OCI-LY3 (cell line): Measurements from ENCODE around the gene SCUBE2.

Experiments used
- H2AFZ ChIP-seq: fragments of 200-600, 300-600 bp; shearing (Covaris generic); 2 replicates; pipeline ENCODE4 v1.6.0; 2014; ENCODE audit warnings: antibody characterized with exemption, low read depth, low read length
- H3K27ac ChIP-seq: fragments of 200-600, 300-600 bp; sonication (generic); 2 replicates; pipeline ENCODE4 v1.5.1; 2014; ENCODE audit warnings: mild to moderate bottlenecking, low read length, moderate library complexity, mixed read lengths
- H3K27me3 ChIP-seq: fragments of 200-600, 300-600 bp; sonication (generic); 2 replicates; pipeline ENCODE4 v1.6.1; 2014; ENCODE audit warnings: low read depth, low read length, mixed read lengths
- H3K36me3 ChIP-seq: fragments of 200-600, 300-600 bp; sonication (generic); replicated peaks from 2 replicates; pipeline ENCODE3; 2014; ENCODE audit warnings: low read depth, low read length, mixed read lengths
- H3K4me1 ChIP-seq: fragments of 300-600, 200-600 bp; sonication (generic); 2 replicates; pipeline ENCODE4 v1.6.1; 2014; ENCODE audit warnings: low read length, mixed read lengths
- H3K4me2 ChIP-seq: fragments of 200-600, 300-600 bp; sonication (generic); 2 replicates; pipeline ENCODE4 v1.6.1; 2014; ENCODE audit warnings: low read length, mixed read lengths
- H3K4me3 ChIP-seq: fragments of 300-600, 200-600 bp; sonication (generic); 2 replicates; pipeline ENCODE4 v1.5.1; 2014; ENCODE audit warnings: antibody characterized with exemption, mild to moderate bottlenecking, low read length, moderate library complexity
- H3K79me2 ChIP-seq: fragments of 300-600, 200-600 bp; shearing (Covaris generic); 2 replicates; pipeline ENCODE4 v1.6.1; 2014; ENCODE audit warnings: mild to moderate bottlenecking, low read length, mixed read lengths
- H3K9ac ChIP-seq: fragments of 300-600, 200-600 bp; shearing (Covaris generic); 2 replicates; pipeline ENCODE4 v1.6.0; 2014; ENCODE audit warnings: mild to moderate bottlenecking, low read length, moderate library complexity
- H3K9me3 ChIP-seq: fragments of 200-600, 300-600 bp; shearing (Covaris generic); 2 replicates; pipeline ENCODE4 v1.6.1; 2014; ENCODE audit warnings: low read length, mixed read lengths; ENCODE audit not compliant: insufficient read depth
- H4K20me1 ChIP-seq: fragments of 200-600, 300-600 bp; sonication (generic); 2 replicates; pipeline ENCODE4 v1.6.1; 2016; ENCODE audit warnings: low read length, mixed read lengths; ENCODE audit not compliant: insufficient read depth
- EZH2phosphoT487 ChIP-seq: fragments of 200-600 bp; shearing (Covaris generic); IDR thresholded peaks from 2 replicates; pipeline ENCODE4 v1.6.1; 2018; ENCODE audit warnings: antibody characterized with exemption, mixed run types, low read depth
- TF ChIP-seq, protein P1 (sequence below): fragments of 200-600, 300-600 bp; sonication (generic); IDR thresholded peaks from 2 replicates; pipeline ENCODE4 v1.5.1; 2014; ENCODE audit warnings: antibody characterized with exemption, low read length, low read depth

SCUBE2 gene

DNA sequence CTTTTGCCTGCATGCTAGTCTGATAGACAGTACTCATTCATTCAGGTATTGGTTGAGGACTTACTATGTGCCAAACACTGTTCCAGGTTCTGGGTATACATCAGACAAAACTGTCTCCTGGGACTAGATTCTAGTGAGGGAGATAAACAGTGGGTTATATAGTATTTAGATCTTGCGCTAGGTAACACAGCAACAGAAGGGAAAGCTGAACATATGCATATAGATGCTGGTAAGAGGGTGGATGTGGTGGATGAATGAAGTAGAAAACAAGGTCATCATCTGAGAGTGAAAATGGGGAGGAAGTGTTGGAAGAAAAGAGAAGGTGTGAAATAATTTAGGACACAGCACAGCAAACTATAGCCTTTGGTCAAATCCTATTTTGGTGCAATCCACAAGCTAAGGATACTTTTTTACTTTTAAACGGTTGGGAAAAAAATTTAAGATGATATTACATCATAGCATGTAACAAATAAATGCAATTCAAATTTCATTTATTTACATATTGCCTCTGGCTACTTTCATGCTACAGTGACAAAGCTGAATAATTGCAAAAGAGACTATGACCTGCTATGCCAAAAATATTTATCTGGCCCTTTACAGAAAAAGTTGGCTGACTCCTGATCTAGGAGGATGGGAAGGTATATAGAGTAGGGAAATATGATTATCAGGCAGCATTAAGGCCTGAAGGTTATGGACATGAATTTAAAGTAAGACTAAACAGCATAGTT, 120.0 kb downstream of the SCUBE2 start:
- Histone ChIP-seq H3K9me3 (no peaks in the 10 kb centered on the region), H3K36me3 (no peaks in the 10 kb centered on the region), H3K79me2 (no peaks in the 10 kb centered on the region), H3K27me3 (no peaks in the 10 kb centered on the region), H3K4me2 (no peak overlapping the region), H2AFZ (no peak overlapping the region), H3K27ac (no peak overlapping the region), H4K20me1 (no peaks in the 10 kb centered on the region), H3K9ac (no peak overlapping the region), H3K4me1 (no peaks in the 10 kb centered on the region), H3K4me3 (no peak overlapping the region)
- no peak for TF ChIP-seq EZH2phosphoT487
- TF ChIP-seq, protein P1, sequence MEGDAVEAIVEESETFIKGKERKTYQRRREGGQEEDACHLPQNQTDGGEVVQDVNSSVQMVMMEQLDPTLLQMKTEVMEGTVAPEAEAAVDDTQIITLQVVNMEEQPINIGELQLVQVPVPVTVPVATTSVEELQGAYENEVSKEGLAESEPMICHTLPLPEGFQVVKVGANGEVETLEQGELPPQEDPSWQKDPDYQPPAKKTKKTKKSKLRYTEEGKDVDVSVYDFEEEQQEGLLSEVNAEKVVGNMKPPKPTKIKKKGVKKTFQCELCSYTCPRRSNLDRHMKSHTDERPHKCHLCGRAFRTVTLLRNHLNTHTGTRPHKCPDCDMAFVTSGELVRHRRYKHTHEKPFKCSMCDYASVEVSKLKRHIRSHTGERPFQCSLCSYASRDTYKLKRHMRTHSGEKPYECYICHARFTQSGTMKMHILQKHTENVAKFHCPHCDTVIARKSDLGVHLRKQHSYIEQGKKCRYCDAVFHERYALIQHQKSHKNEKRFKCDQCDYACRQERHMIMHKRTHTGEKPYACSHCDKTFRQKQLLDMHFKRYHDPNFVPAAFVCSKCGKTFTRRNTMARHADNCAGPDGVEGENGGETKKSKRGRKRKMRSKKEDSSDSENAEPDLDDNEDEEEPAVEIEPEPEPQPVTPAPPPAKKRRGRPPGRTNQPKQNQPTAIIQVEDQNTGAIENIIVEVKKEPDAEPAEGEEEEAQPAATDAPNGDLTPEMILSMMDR, result no peak
